Thyroid gland (tissue), 4 donors: ENCODE measurements around the gene ZNF493.

ENCODE experiments used
- POLR2A ChIP-seq, 2 donors: fragments of 450-650 bp; IDR thresholded peaks; one replicate each; pipeline ENCODE4 v1.6.1; 2017; ENCODE audit warnings: antibody characterized with exemption in 2 of 2, mild to moderate bottlenecking in 2 of 2, moderate library complexity in 1 of 2
- TF ChIP-seq, protein P1 (sequence below), 6 experiments: fragments of 200-600 bp in 3 of 6; fragments of 450-650 bp in 3 of 6; sonication (generic) in 3 of 6; IDR thresholded peaks; one replicate each; pipeline ENCODE4 v1.5.1; 2016 to 2019; ENCODE audit warnings: antibody characterized with exemption in 6 of 6, mild to moderate bottlenecking in 2 of 6, inconsistent platforms in 1 of 6, moderate library complexity in 1 of 6

DNA sequence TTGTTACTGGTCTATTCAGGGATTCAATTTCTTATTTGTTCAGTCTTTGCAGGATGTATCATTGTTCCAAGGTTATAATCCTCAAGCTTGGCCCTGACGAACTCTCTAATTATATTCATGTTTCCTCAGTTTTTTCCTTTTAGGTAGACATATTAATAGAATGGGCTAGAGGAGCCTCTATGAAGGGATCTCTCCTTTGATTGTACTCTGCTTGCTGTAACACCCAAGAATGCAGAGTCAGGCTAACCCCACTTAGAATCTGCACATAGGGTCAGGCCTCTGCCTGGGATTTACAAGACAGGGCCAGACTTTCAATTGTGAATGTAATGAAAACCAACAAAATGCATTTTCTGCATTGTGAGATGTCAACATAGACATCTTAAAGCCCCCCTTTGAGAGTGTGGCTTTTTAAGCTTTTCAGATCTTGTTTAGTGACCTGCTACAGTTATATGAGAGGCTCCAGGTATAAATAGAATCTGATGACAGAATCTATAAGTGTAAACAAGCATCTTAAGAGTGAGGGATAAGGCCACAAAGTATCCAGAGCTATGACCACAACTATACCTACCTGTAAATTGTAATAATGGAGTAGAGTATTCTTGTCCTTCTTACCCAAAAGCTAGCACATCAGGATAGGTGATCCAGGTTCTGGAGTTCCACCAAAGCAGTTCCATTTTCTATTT, 5.5 kb downstream of the ZNF493 start:
- TF ChIP-seq, protein P1, sequence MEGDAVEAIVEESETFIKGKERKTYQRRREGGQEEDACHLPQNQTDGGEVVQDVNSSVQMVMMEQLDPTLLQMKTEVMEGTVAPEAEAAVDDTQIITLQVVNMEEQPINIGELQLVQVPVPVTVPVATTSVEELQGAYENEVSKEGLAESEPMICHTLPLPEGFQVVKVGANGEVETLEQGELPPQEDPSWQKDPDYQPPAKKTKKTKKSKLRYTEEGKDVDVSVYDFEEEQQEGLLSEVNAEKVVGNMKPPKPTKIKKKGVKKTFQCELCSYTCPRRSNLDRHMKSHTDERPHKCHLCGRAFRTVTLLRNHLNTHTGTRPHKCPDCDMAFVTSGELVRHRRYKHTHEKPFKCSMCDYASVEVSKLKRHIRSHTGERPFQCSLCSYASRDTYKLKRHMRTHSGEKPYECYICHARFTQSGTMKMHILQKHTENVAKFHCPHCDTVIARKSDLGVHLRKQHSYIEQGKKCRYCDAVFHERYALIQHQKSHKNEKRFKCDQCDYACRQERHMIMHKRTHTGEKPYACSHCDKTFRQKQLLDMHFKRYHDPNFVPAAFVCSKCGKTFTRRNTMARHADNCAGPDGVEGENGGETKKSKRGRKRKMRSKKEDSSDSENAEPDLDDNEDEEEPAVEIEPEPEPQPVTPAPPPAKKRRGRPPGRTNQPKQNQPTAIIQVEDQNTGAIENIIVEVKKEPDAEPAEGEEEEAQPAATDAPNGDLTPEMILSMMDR (IDR thresholded peaks at IDR 0.05) = no peak
- no peak for TF ChIP-seq POLR2A (IDR thresholded peaks at IDR 0.05)
